Testis (tissue), 3 donors: ENCODE data around the gene PTPRQ. TPM values are rescaled to one million over a fixed set of nuclear protein-coding genes. Genes with fewer than 3 reads are reported as not detected.

Source experiments
- DNase-seq: peaks from one replicate; pipeline ENCODE4 v3.0.0-alpha.2; 2019
- H3K27ac ChIP-seq, 2 donors: fragments of 200-600 bp; sonication (generic); one replicate each; pipeline ENCODE4 v1.5.1; 2019
- H3K27me3 ChIP-seq: fragments of 200-600 bp; sonication (generic); one replicate; pipeline ENCODE4 v1.5.1; 2019
- H3K36me3 ChIP-seq: fragments of 200-600 bp; sonication (generic); one replicate; pipeline ENCODE4 v1.5.1; 2017; ENCODE audit warnings: low read depth; ENCODE audit errors: missing control alignments
- H3K4me1 ChIP-seq: fragments of 200-600 bp; sonication (generic); one replicate; pipeline ENCODE4 v1.5.1; 2019
- H3K4me3 ChIP-seq, 2 donors: fragments of 200-600 bp; sonication (generic); one replicate each; pipeline ENCODE4 v1.5.1; 2017 to 2019
- H3K9me3 ChIP-seq: fragments of 200-600 bp; sonication (generic); one replicate; pipeline ENCODE4 v1.5.1; 2017
- POLR2A ChIP-seq: fragments of 450-650 bp; IDR thresholded peaks from one replicate; pipeline ENCODE4 v1.6.1; 2017; ENCODE audit warnings: antibody characterized with exemption, mild to moderate bottlenecking, moderate library complexity
- WGBS, 2 donors: methylation state at CpG; one replicate each; pipeline ENCODE4 v1.1.5; 2018; 5-methylcytosine and 5-hydroxymethylcytosine counted together
- intact Hi-C: fragments of 100-400 bp; cut with DNase I; formaldehyde crosslinking; loops from one replicate; pipeline ENCODE4 v1.15.1; 2023; ENCODE audit warnings: low total_unique reads
- polyA plus RNA-seq: library from polyadenylated mRNA; stranded (reverse); fragments of 350-450 nt; fragmentation: Illumina TruSeq; extraction: RNeasy Lipid Tissue Mini Kit (QIAGEN cat#74804); gene quantifications from one replicate; pipeline ENCODE4 v1.2.3, GENCODE V29; 2014; ENCODE audit warnings: low read depth, low replicate concordance; ENCODE audit not compliant: insufficient read depth
- total RNA-seq, 2 donors: library from RNA; depleted of rRNA; stranded (reverse); fragments of >200 nt; gene quantifications; one replicate each; pipeline ENCODE4 v1.2.3, GENCODE V29; 2016
- TF ChIP-seq, protein P1 (sequence below), 3 experiments: fragments of 450-650 bp in 2 of 3; fragments of 200-600 bp in 1 of 3; sonication (generic) in 1 of 3; IDR thresholded peaks; one replicate each; pipeline ENCODE4 v1.5.1; 2016 to 2019; ENCODE audit warnings: antibody characterized with exemption in 3 of 3, mild to moderate bottlenecking in 2 of 3, moderate library complexity in 1 of 3

The PTPRQ gene
- total and polyA plus RNA-seq, 3 donors from 2014 or later, result 1.4 to 3.8 (median 3.7) TPM

GRCh38 chr12:80517655-80518054 is 73.6 kb downstream of the PTPRQ start:
- intact Hi-C loops, result no loop called here
- TF ChIP-seq, protein P1, sequence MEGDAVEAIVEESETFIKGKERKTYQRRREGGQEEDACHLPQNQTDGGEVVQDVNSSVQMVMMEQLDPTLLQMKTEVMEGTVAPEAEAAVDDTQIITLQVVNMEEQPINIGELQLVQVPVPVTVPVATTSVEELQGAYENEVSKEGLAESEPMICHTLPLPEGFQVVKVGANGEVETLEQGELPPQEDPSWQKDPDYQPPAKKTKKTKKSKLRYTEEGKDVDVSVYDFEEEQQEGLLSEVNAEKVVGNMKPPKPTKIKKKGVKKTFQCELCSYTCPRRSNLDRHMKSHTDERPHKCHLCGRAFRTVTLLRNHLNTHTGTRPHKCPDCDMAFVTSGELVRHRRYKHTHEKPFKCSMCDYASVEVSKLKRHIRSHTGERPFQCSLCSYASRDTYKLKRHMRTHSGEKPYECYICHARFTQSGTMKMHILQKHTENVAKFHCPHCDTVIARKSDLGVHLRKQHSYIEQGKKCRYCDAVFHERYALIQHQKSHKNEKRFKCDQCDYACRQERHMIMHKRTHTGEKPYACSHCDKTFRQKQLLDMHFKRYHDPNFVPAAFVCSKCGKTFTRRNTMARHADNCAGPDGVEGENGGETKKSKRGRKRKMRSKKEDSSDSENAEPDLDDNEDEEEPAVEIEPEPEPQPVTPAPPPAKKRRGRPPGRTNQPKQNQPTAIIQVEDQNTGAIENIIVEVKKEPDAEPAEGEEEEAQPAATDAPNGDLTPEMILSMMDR (IDR thresholded peaks at IDR 0.05), result no peak
- TF ChIP-seq POLR2A, result no peak

DNA sequence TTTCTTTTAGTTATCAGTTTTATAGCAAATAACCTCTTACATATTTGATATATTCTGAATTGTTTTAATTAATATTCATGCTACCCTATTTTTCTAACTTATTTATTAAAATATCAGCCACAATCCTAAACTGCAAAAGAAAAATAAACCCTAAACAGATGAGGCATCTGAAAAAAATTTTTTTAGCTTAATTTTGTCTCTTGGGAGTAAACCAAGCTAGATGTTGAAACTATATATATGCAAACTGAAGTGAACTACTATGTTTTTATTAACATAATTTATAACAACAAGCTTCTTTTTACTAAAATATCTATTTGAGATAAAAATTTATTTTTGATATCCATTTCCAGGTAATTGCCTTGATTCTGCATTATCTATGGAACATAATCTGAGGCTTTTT is 87.6 kb downstream of the PTPRQ start:
- Histone ChIP-seq H3K27me3 (no peaks in the 10 kb centered on the region), H3K4me1 (no peaks in the 10 kb centered on the region), H3K4me3 (no peak overlapping the region), H3K36me3 (no peaks in the 10 kb centered on the region), H3K9me3 (no peaks in the 10 kb centered on the region), H3K27ac (no peak overlapping the region)
- intact Hi-C loops, result no loop called here
- TF ChIP-seq, protein P1 (IDR thresholded peaks at IDR 0.05), result no peak
- no peak for TF ChIP-seq POLR2A
- DNase-seq, result no peak

More at GRCh38 chr12:80517655-80518054, 73.6 kb downstream of the PTPRQ start:
- no peak overlapping the region for H3K4me3 ChIP-seq
- H3K9me3 ChIP-seq, result no peaks in the 10 kb centered on the region
- WGBS, 2 donors, result 99 to 100% methylated on average over 2 of the region's 2 CpGs
- no peaks in the 10 kb centered on the region for H3K27me3 ChIP-seq
- no peak overlapping the region for H3K27ac ChIP-seq
- no peak for DNase-seq
- H3K36me3 ChIP-seq, result no peaks in the 10 kb centered on the region
- no peaks in the 10 kb centered on the region for H3K4me1 ChIP-seq

GRCh38 chr12:80539029-80539428 is 95.0 kb downstream of the PTPRQ start:
- Histone ChIP-seq H3K4me1 (no peaks in the 10 kb centered on the region), H3K27me3 (no peaks in the 10 kb centered on the region), H3K36me3 (no peaks in the 10 kb centered on the region), H3K9me3 (no peaks in the 10 kb centered on the region), H3K4me3 (no peak overlapping the region), H3K27ac (no peak overlapping the region)
- no peak for DNase-seq
- intact Hi-C loops, result no loop called here
- whole genome bisulfite sequencing, 2 donors, result 45 to 66% methylated on average over 2 of the region's 2 CpGs
- TF ChIP-seq, protein P1 (IDR thresholded peaks at IDR 0.05), result no peak
- no peak for TF ChIP-seq POLR2A

- H3K36me3 ChIP-seq, result no peaks in the 10 kb centered on the region
- no peaks in the 10 kb centered on the region for H3K4me1 ChIP-seq
- no peak for DNase-seq
- WGBS, 2 donors, result 88 to 94% methylated on average over 3 of the region's 3 CpGs
- H3K9me3 ChIP-seq, result no peaks in the 10 kb centered on the region
- H3K4me3 ChIP-seq, result no peak overlapping the region
- no peak overlapping the region for H3K27ac ChIP-seq
- intact Hi-C loops, result no loop called here
- TF ChIP-seq POLR2A, result no peak
- TF ChIP-seq, protein P1 (IDR thresholded peaks at IDR 0.05), result no peak
- no peaks in the 10 kb centered on the region for H3K27me3 ChIP-seq
Measured at GRCh38 chr12:80549298-80549697, 105.3 kb downstream of the PTPRQ start.

GRCh38 chr12:80551897-80552296 is 107.9 kb downstream of the PTPRQ start:
- WGBS, 2 donors, result 43 to 69% methylated on average over 1 of the region's 1 CpG
- no peaks in the 10 kb centered on the region for H3K9me3 ChIP-seq
- no peaks in the 10 kb centered on the region for H3K27me3 ChIP-seq
- no peaks in the 10 kb centered on the region for H3K4me1 ChIP-seq
- no peak overlapping the region for H3K27ac ChIP-seq
- intact Hi-C loops, result no loop called here
- H3K36me3 ChIP-seq, result no peaks in the 10 kb centered on the region
- TF ChIP-seq POLR2A, result no peak
- TF ChIP-seq, protein P1 (IDR thresholded peaks at IDR 0.05), result no peak
- DNase-seq, result no peak
- no peak overlapping the region for H3K4me3 ChIP-seq
